HL-60 (cell line): ENCODE data around the gene CASKIN2.

Experiments
- DNase-seq, 2 experiments: peaks; one replicate each; pipeline ENCODE4 v3.0.0-alpha.2; 2010 to 2020; ENCODE audit warnings: low read depth in 1 of 2, low spot score in 1 of 2
- H3K27ac ChIP-seq: fragments of 250-450 bp; sonication (Bioruptor Pico); replicated peaks from 2 replicates; pipeline ENCODE4 v1.5.1; 2020; ENCODE audit warnings: mild to moderate bottlenecking, moderate library complexity
- H3K27me3 ChIP-seq: fragments of 250-450 bp; sonication (Bioruptor Pico); 2 replicates; pipeline ENCODE4 v1.5.1; 2021; ENCODE audit warnings: mild to moderate bottlenecking, moderate library complexity; ENCODE audit not compliant: insufficient read depth, poor library complexity, severe bottlenecking
- H3K4me3 ChIP-seq: replicated peaks from 2 replicates; pipeline ENCODE4 v1.5.1; 2011; ENCODE audit warnings: mild to moderate bottlenecking, control low read depth, low read length; ENCODE audit not compliant: insufficient read depth
- CTCF ChIP-seq: IDR thresholded peaks from one replicate; pipeline ENCODE4 v1.5.1; 2011; ENCODE audit warnings: low read length, control low read depth, inconsistent platforms; ENCODE audit not compliant: insufficient read depth
- GABPA ChIP-seq: IDR thresholded peaks from 2 replicates; pipeline ENCODE4 v1.6.1; 2012; ENCODE audit warnings: low read depth
- POLR2AphosphoS5 ChIP-seq: IDR thresholded peaks from 2 replicates; pipeline ENCODE4 v1.6.1; 2012; ENCODE audit warnings: low read depth
- REST ChIP-seq: IDR thresholded peaks from 2 replicates; pipeline ENCODE4 v1.6.1; 2012; ENCODE audit warnings: low read depth; ENCODE audit not compliant: insufficient replicate concordance
- SPI1 ChIP-seq: IDR thresholded peaks from 2 replicates; pipeline ENCODE4 v1.6.1; 2012; ENCODE audit warnings: low read depth, mild to moderate bottlenecking, borderline replicate concordance

Gene CASKIN2

GRCh38 chr17:75476752-75477489, 38.4 kb downstream of the CASKIN2 start:
- no peak for DNase-seq

GRCh38 chr17:75476271-75476671, 39.1 kb downstream of the CASKIN2 start:
- H3K27ac ChIP-seq = no peak overlapping the region
- no peaks in the 10 kb centered on the region for H3K27me3 ChIP-seq
- TF ChIP-seq CTCF (no peak), REST (no peak), GABPA (no peak)
- DNase-seq = no peak
- no peak overlapping the region for H3K4me3 ChIP-seq

More at GRCh38 chr17:75476752-75477489, 38.4 kb downstream of the CASKIN2 start:
- H3K27ac ChIP-seq = no peak overlapping the region
- H3K4me3 ChIP-seq = no peak overlapping the region
- no peak for TF ChIP-seq CTCF
- no peaks in the 10 kb centered on the region for H3K27me3 ChIP-seq

GRCh38 chr17:75475851-75476250, 39.5 kb downstream of the CASKIN2 start:
- no peak for DNase-seq
- no peak for TF ChIP-seq CTCF
- no peak for TF ChIP-seq GABPA
- TF ChIP-seq REST = no peak
- no peak for TF ChIP-seq SPI1
- no peak for TF ChIP-seq POLR2AphosphoS5
- Histone ChIP-seq H3K27ac (no peak overlapping the region), H3K4me3 (no peak overlapping the region), H3K27me3 (no peaks in the 10 kb centered on the region)
